SK-N-MC (cell line): ENCODE results near the gene ACTA2.

Experiments
- DNase-seq: peaks from one replicate; pipeline ENCODE4 v3.0.0-alpha.2; 2011; ENCODE audit warnings: low read depth, low spot score
- H3K27ac ChIP-seq: fragments of 200-600 bp; sonication (generic); 2 replicates; pipeline ENCODE4 v1.5.1; 2016; ENCODE audit warnings: mixed run types
- H3K36me3 ChIP-seq: fragments of 200-600 bp; sonication (generic); 2 replicates; pipeline ENCODE4 v1.6.1; 2017; ENCODE audit warnings: antibody characterized with exemption, low read length, mixed read lengths; ENCODE audit not compliant: insufficient read depth
- H3K4me3 ChIP-seq: fragments of 200-600 bp; sonication (generic); 2 replicates; pipeline ENCODE4 v1.5.1; 2016
- H3K9ac ChIP-seq: fragments of 200-600 bp; sonication (generic); 2 replicates; pipeline ENCODE4 v1.8.0; 2017; ENCODE audit warnings: mixed run types, mixed read lengths; ENCODE audit not compliant: insufficient read length
- H3K9me3 ChIP-seq: fragments of 200-600 bp; sonication (generic); 2 replicates; pipeline ENCODE4 v1.6.1; 2017; ENCODE audit warnings: low read depth, mild to moderate bottlenecking, antibody characterized with exemption, low read length, moderate library complexity, mixed read lengths
- EZH2 ChIP-seq: fragments of 200-600 bp; sonication (generic); IDR thresholded peaks from one replicate; pipeline ENCODE4 v1.6.1; 2017; ENCODE audit warnings: antibody characterized with exemption
- FOXP2 ChIP-seq: optimal IDR thresholded peaks from 2 replicates; pipeline ENCODE3; 2011; ENCODE audit warnings: mild to moderate bottlenecking, moderate library complexity; ENCODE audit not compliant: insufficient read depth; ENCODE audit errors: extremely low read length, control extremely low read depth
- POLR2AphosphoS5 ChIP-seq: IDR thresholded peaks from 2 replicates; pipeline ENCODE4 v1.6.1; 2012; ENCODE audit warnings: mild to moderate bottlenecking, low read depth, low read length, borderline replicate concordance

Gene ACTA2

GRCh38 chr10:88928254-88928653 is 24.3 kb downstream of the ACTA2 start:
- Histone ChIP-seq H3K9ac (no peak overlapping the region), H3K27ac (no peak overlapping the region), H3K4me3 (no peak overlapping the region), H3K36me3 (no peaks in the 10 kb centered on the region), H3K9me3 (no peaks in the 10 kb centered on the region)
- TF ChIP-seq POLR2AphosphoS5 (no peak), EZH2 (no peak), FOXP2 (no peak)
- no peak for DNase-seq

- no peak overlapping the region for H3K4me3 ChIP-seq
- H3K9ac ChIP-seq = no peak overlapping the region
- H3K9me3 ChIP-seq = no peaks in the 10 kb centered on the region
- no peaks in the 10 kb centered on the region for H3K36me3 ChIP-seq
- TF ChIP-seq POLR2AphosphoS5 (no peak), FOXP2 (no peak), EZH2 (no peak)
- DNase-seq = no peak
- H3K27ac ChIP-seq = no peak overlapping the region
Observed at GRCh38 chr10:88927416-88927690, 25.2 kb downstream of the ACTA2 start.

GRCh38 chr10:88926566-88927415 is 25.8 kb downstream of the ACTA2 start:
- H3K27ac ChIP-seq = no peak overlapping the region
- H3K9me3 ChIP-seq = no peaks in the 10 kb centered on the region
- TF ChIP-seq POLR2AphosphoS5 (no peak), EZH2 (no peak), FOXP2 (no peak)
- H3K36me3 ChIP-seq = no peaks in the 10 kb centered on the region
- H3K4me3 ChIP-seq = no peak overlapping the region
- no peak for DNase-seq
- no peak overlapping the region for H3K9ac ChIP-seq

- Histone ChIP-seq H3K36me3 (no peaks in the 10 kb centered on the region), H3K4me3 (no peak overlapping the region), H3K9me3 (no peaks in the 10 kb centered on the region), H3K27ac (no peak overlapping the region), H3K9ac (no peak overlapping the region)
- DNase-seq = no peak
- no peak for TF ChIP-seq EZH2
- TF ChIP-seq FOXP2 = no peak
- TF ChIP-seq POLR2AphosphoS5 = no peak
Observed at GRCh38 chr10:88923520-88923919, 29.1 kb downstream of the ACTA2 start.

GRCh38 chr10:88922041-88922440 is 30.5 kb downstream of the ACTA2 start:
- Histone ChIP-seq H3K4me3 (no peak overlapping the region), H3K36me3 (no peaks in the 10 kb centered on the region), H3K9me3 (no peaks in the 10 kb centered on the region), H3K9ac (no peak overlapping the region), H3K27ac (no peak overlapping the region)
- TF ChIP-seq POLR2AphosphoS5 (no peak), FOXP2 (no peak), EZH2 (no peak)
- DNase-seq = no peak

GRCh38 chr10:88920986-88921593 is 31.5 kb downstream of the ACTA2 start:
- no peak for DNase-seq
- H3K36me3 ChIP-seq = no peaks in the 10 kb centered on the region
- no peaks in the 10 kb centered on the region for H3K9me3 ChIP-seq
- TF ChIP-seq EZH2 = no peak
- no peak for TF ChIP-seq POLR2AphosphoS5
- no peak for TF ChIP-seq FOXP2
- no peak overlapping the region for H3K4me3 ChIP-seq
- no peak overlapping the region for H3K27ac ChIP-seq
- no peak overlapping the region for H3K9ac ChIP-seq

GRCh38 chr10:88920198-88920597 is 32.4 kb downstream of the ACTA2 start:
- no peak for TF ChIP-seq POLR2AphosphoS5
- TF ChIP-seq EZH2 = no peak
- no peak for TF ChIP-seq FOXP2
- no peak for DNase-seq
- Histone ChIP-seq H3K36me3 (no peaks in the 10 kb centered on the region), H3K27ac (no peak overlapping the region), H3K9me3 (no peaks in the 10 kb centered on the region), H3K4me3 (no peak overlapping the region), H3K9ac (no peak overlapping the region)

- no peaks in the 10 kb centered on the region for H3K36me3 ChIP-seq
- no peaks in the 10 kb centered on the region for H3K9me3 ChIP-seq
- no peak for DNase-seq
- TF ChIP-seq EZH2 (no peak), FOXP2 (no peak), POLR2AphosphoS5 (no peak)
- no peak overlapping the region for H3K4me3 ChIP-seq
- no peak overlapping the region for H3K9ac ChIP-seq
- H3K27ac ChIP-seq = no peak overlapping the region
Observed at GRCh38 chr10:88919041-88919440, 33.5 kb downstream of the ACTA2 start.
